ENCODE data around the gene SH3TC1.

DNA sequence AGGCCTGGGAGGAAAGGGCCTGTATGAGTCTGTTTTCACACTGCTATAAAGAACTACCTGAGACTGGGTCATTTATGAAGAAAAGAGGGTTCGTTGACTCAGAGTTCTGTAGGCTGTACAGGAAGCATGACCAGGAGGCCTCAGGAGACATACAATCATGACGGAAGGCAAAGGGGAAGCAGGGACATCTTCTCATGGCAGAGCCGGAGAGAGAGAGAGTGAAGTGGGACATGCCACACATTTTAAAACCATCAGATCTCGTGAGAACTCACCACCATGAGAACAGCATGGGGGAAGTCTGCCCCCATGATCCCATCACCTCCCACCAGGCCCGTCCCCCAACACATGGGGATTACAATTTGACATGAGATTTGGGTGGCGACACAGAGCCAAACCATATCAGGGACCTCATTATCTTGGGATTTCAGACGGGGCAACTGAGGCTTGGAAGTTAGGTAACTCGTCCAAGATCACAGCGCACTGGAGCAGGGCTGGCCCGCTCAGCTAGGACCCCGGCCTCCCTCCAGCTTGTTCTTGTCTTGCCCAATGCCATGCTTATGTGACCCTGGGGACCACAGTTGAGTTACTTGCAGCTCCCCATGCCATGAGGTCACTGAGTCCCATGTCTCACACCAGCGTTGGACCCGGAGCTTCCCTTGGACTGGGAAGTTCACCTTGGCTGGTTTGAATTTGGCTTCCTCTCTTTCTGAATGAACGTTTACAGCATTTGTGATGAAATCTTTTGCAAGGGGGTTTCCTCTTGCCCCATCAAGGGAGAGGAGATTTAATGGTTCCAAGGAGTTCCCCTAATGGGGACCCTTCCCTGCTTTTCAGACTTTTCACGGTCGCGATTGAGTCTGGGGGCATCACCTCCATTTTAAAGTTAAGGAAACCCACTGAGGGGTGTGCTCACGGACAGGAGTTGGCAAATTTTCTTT is 88.5 kb downstream of the SH3TC1 start:
- TF ChIP-seq EP300 (IDR thresholded peaks at IDR 0.05) (no peak), POLR2AphosphoS5 (IDR thresholded peaks at IDR 0.05) (no peak), POLR2A (IDR thresholded peaks at IDR 0.05) (no peak)
- TF ChIP-seq, protein P1, sequence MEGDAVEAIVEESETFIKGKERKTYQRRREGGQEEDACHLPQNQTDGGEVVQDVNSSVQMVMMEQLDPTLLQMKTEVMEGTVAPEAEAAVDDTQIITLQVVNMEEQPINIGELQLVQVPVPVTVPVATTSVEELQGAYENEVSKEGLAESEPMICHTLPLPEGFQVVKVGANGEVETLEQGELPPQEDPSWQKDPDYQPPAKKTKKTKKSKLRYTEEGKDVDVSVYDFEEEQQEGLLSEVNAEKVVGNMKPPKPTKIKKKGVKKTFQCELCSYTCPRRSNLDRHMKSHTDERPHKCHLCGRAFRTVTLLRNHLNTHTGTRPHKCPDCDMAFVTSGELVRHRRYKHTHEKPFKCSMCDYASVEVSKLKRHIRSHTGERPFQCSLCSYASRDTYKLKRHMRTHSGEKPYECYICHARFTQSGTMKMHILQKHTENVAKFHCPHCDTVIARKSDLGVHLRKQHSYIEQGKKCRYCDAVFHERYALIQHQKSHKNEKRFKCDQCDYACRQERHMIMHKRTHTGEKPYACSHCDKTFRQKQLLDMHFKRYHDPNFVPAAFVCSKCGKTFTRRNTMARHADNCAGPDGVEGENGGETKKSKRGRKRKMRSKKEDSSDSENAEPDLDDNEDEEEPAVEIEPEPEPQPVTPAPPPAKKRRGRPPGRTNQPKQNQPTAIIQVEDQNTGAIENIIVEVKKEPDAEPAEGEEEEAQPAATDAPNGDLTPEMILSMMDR (IDR thresholded peaks at IDR 0.05), result no peak
